SIG-M5 treated with dmso at 0.1 percent for 504 hours (cell line): Measurements from ENCODE around the gene BIRC5.
"Not testable (repeated sequence)": the region's sequence is repeated elsewhere in the genome, so short reads cannot be mapped to it uniquely, and the experiment has no call there.

Experiments used
- DNase-seq: peaks from one replicate; lab custom pipeline; 2025; ENCODE audit not compliant: unreplicated experiment; lab: John Stamatoyannopoulos, UW

Gene BIRC5

DNA sequence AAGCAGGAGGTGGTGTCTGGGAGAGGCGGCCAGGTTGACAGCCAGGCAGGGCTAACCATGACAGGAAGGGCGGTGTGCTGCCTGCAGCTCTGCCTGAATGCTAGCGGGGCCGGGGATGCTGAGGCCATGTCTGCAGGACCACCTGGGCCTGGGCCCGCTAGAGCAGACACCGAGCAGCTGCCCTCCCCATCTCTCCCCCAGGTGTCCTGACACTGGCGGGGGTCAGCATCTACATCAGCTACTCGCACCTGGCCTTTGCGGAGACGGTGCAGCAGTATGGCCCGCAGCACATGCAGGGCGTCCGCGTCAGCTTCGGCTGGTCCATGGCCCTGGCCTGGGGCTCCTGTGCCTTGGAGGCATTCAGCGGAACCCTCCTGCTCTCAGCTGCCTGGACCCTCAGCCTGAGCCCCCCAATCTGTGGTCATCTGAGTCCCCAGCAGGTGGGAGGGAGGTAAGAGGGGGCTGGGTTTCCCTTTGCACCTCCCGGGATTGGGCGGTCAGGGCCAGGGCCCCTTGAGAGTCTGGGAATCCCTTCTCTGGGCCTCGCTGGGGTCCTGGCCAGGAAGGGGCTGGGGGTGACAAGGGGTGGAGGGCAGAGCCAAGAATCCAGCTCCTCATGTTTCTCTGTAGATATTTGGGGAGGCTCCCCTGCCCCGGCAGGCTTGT, 24.9 kb downstream of the BIRC5 start:
- DNase-seq = no peak

DNA sequence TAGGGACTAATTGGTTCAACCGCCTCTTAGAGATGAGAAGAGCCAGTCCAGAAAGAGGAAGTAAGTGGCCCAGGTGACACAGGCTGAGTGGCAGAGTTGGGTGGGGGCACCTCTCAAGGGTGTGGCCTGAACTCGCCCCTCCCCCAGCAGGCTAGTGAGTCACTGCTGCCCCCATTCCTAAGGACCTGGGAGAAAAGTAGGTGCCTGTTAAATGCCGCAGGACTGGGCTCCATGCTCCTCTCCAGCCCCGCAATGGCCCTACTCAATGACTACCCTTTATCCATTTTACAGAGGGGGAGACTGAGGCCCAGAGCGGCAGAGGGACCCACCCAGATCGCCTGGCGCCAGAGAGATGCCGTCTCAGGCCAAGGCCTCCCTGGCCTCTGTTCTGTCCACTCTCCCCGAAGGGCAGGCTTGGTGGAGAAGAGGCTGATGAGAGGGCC, 25.5 kb downstream of the BIRC5 start:
- DNase-seq = peak; percentile 17

DNA sequence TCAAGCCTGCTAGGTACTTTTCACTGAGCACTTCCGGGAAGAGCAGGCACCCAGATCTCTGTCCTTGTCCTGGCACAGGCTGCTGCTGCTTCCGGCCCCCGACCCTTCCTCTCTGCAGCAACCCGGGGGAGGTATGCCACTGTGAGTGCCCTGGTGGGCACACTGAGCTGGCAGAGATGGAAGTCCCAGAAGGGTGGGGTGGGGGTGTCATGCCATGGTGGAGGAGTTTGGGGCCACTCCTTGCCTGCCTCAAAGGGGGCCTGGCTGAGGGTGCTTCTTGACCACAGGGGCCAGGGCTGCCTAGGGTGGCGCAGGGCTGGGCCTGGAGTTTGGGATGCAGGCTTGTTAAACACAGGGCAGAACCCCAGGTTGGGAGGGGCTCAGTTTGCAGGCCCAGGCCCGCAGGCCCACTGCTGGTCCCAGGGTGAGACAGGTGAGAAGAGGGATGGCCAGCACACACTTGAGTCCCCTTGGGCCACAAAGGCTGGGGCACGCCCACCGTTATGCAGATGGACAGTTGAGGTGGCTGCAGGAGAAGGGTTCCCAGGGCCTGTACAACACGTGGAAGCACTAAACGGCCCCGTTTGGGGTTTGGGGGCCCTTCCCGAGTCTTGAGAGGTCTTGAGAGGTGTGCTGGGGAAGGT, 26.1 kb downstream of the BIRC5 start:
- DNase-seq = no peak

DNA sequence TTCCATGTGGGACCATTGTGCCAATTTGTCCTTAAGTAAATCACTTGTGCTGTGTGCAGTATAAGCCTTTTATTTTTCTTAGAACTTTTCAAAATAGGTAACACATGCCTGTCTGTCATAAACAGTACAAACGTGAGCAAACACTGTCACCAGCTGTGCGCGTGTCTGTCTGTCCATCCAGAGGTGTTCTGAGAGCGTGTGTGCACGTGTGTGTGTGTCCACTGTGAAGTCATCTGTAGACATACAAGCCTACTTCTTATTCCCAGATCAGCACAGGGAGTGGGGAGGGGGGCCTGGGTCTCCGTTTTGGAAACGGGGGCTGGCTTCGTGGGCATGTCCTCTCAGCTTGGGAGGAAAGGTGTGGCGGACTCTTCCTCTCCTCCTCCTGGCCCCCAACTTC, 26.8 kb downstream of the BIRC5 start:
- DNase-seq = no peak

DNA sequence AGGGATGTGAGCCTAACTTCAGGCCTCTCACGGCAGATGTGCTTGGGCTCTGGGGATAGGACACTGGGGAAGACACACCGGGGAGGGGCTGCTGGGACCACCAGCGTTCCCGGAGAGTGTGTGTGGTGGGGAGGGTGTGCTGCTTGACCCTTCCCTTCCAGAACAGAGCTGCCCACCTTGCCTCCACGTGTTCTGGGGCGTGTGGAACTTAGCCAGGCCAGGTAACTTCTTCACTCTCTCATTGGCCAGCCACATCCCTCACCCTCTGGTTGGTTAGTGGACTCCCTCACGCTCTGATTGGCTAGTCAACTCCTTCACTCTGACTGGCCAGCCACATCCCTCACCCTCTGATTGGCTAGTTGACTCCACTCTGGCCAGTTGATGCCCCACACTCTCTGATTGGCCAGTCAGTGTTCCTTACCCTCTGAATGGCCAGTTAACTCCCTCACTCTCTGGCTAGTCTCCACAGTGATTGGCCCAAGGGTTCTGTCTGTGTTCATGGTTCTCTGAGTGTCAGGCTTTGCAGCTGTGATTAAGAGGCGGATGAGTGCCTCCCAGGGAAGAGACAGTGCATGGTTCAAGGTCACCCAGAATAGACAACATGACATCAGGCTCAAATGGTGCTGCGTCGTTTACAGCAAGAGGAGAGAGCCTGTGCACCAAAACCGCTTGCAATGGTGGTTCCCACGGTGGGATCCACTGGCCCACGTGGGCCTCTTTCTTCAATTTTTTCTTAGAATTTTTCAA, 27.4 kb downstream of the BIRC5 start:
- DNase-seq = no peak

DNA sequence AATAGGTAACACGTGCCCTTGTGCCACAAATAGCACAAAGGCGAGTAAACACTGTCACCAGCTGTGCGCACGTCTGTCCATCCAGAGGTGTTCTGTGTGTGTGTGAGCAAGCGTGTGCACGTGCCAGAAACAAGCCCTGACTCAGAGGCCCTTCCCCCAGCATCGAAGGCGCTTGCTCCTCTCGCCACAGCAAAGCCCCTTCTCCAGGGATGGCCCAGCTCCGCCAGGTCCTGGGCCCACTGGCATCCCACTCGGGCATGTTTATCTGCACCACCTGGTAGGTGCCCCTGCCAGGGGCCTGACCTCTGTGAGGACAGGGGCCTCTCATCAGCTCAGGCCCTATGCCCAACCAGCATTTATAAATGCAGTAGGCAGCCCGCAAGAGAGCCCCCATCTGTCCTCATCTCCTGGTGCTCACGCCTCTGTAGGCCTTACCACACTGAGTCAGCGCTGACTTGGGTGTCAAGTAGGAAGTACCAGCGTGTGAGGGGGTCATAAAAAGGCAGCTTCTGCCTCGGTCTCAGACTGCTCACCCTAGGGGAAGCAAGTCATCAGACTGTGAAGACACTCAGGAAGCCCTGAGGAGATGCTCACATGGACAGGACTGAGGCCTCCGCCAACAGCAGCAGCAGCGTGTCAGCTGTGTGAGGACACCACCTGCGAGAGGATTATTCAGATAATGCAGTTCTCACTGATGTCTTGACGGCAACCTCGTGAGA, 28.1 kb downstream of the BIRC5 start:
- peak; percentile 94 for DNase-seq

DNA sequence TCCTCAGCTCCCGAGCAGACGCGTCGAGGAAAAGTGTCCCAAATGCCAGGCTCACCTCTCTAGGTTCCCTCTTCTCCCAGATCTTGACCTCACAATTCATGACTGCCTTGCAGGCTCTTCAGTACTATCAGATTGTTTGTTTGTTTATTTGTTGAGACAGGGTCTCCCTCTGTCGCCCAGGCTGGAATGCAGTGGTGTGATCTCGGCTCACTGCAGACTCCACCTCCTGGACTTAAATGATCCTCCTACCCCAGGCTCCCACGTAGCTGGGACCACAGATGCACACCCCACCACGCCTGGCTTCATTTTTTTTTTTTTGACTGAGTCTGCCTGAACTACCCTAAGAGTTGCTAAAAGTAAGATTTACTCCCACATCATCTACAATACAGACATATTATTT, 33.3 kb downstream of the BIRC5 start:
- no peak for DNase-seq

DNA sequence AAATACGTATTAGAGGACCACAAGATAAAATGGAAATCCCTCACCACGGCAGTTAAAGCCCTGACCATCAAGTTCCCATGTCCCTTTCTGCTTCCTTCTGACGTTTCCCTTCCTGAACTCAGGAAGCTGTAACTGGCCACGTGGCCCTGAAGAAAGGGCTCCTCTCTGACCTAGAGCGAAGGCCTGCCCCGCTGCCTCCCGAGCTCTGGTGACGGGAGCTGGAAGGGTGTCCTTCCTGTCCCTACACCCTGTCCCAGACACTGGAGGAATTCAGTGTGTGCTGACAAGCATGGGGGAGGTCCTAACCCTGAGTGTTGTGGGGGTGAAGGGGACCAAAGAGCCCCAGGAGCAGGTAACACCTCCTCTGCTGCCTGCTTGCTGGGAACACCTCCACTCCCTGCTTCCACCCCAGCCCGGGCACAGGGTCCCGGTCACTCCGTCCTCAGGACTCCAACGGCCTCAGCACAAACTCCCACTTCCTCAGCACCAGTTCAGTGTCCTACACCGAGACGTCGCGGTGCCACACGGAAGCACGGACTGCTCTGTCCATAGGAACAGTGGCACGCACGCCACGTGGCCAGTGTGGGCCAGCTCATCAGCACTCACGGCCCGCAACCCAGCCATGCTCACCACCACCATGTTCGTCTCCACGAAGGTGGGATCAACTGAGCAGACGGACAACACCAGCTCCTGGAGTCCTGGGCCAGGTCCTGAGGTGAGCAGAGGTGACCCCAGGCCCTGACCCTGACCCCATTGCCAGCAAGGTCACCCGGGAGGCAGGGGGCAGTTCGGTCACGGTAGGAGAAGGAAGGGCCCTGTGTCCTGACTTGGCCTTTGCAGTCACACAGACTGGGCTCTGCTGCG, 34.2 kb downstream of the BIRC5 start:
- DNase-seq = no peak

DNA sequence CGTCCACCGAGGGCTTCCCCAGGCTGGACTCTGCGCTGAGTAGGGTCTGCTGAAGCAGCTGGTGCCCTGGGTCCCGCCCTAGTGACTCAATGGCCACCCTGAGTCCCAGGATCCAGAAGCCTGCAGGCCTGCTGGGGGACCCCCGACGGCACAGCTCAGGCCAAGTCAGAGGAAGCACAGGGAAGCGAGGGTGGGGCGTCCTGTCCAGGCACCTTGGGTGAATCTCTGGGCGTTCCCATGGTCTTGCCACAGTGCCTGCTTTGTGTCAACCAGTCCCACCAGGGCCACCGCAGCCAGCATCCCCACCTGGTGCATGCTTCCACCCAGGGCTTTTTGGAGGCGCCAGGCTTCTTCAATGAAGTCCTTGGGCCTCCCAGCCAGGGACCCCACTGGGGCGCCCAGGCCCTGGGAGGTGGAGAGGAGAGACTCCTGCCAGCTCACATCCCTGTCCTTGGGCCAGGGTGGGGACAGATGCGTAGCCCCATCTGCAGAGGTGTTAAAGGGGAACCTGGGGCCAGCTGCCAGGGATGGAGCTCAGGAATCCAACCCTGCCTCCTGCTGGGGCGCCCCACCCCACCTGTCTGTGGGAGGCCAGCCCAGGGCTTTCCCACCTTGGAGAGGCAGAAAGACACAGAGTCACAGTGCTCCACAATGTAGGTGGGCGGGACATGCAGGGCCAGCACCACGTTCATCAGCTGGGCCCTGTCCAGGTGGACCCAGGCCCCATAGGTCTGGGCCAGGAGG, 35.2 kb downstream of the BIRC5 start:
- DNase-seq = no peak

DNA sequence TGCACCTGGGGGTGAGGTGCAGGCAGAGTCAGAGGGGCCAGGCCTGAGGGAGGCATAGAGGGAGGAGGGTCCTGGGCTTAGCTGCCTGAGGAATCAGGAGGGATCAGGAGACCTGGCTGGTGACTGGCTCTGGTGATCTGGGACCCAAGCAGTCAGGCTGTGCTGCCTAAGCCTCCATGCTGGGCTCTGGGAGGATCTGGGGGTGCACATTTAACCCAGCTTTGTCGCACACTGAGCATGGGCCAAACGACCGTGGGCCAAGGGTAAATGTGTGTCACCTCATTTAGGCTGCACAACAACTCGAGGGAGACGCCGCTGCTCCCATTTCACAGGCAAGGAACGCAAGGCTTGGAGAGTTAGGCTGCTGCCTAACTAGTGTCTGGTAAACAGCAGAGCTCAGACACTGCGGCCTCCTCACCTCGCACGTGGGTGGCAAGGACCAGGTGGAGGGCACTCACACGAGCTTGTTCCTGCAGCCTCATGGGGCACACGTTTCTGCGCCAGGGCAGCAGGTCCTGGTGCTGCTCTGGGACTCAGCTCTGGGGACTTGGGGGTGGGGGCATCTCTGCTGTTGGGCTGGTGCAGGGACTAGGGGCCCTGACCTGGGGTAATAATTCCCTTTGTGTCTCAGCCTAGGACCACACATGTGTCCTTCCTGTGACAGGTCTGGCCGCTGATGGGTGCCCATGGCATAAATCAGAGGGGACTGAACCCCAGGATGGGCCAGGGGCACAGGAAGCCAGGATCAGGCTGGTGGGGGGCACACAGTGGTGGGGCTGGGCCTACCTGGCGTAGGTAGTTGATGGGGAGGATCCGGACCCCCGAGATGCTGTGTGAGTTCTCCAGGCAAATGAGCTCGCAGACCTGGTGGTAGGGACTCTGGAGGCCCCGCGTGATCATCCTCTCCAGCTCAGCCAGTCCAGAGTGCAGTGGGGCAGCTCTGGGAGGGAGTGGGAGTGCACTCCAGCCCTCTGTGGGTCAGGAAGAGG, 36.1 kb downstream of the BIRC5 start:
- no peak for DNase-seq

DNA sequence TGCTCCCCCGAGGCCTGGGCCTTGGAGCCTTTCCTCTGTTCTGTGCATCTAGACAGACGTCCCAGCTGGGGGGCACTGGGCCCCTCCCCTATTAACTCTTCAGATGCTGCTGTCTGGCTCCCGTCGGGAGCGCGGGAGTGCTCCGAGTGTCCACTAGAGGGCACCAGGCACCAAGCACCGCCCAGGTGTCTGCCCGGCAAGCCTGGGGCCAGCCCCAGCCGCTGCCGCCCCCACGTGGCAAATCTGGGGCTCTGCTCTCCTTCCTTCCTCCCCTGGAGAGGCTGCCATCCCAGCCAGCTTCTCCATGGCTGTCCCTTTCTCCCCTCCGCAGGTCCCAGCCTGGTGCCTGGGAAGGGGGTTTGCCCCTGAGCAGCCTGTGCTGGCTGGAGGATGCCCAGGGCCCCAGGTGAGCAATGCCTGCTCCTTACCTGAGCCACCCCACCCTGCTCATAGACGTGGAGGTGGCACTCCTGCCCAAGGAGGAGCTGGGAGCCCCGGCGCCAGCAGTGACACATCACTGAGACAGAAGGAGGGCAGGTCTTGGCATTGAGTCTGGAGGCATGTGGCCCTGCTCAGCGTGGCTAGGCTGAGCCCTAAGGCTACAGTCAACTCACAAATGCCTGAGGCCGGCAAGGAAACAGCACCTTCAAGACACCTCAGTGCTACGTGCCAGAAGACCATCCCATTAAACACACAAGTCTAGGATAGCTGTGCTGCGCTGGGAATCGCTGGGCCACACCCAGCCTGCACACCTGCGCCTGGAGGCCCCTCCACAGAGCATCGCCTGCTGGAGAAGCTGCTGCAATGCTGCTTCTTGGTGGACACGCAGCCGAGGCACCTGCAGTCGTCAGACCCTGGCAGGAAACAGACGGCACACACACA, 37.1 kb downstream of the BIRC5 start:
- peak; percentile 86 for DNase-seq

DNA sequence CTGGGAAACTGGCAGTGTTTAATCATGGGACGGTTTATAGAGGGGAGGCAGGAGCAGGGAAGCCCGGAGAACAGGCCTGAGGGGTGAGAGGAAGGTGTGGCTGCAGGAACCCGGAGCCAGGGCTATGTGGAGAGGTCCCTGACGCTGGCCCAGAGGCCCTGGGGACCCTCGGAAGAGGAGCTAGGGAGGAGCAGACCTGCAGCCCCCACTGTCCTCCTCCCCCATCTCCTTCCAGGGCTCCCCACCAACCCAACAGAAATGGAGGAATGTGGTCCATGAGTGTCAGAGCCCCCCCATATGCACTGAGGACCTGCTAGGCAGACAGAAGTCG, 37.7 kb downstream of the BIRC5 start:
- DNase-seq = no peak

DNA sequence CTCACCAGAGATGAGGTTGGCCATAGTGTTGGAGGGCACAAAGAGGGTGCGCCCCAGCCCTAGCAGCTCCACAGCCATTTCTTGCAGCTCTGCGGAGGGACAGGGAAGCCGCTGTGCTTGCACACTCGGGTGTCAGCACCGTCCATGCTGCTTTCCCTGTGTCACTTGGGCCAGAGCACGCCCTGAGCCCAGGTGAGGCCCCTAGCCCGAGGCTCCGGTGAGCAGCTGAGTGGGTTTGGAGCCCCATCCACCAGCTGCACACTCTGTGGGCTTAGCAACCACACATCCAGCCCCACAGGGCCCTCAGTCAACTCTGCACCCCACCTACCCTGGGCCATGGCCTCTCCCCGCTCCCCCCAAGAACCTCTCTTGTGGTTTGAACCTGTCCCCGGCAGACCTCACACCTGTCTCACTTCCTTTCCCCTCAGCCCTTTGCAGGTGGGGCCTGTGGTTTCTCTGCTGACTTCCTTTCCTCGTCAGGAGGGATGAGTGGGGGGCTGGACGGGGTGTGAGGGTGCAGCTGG, 38.1 kb downstream of the BIRC5 start:
- DNase-seq = no peak

DNA sequence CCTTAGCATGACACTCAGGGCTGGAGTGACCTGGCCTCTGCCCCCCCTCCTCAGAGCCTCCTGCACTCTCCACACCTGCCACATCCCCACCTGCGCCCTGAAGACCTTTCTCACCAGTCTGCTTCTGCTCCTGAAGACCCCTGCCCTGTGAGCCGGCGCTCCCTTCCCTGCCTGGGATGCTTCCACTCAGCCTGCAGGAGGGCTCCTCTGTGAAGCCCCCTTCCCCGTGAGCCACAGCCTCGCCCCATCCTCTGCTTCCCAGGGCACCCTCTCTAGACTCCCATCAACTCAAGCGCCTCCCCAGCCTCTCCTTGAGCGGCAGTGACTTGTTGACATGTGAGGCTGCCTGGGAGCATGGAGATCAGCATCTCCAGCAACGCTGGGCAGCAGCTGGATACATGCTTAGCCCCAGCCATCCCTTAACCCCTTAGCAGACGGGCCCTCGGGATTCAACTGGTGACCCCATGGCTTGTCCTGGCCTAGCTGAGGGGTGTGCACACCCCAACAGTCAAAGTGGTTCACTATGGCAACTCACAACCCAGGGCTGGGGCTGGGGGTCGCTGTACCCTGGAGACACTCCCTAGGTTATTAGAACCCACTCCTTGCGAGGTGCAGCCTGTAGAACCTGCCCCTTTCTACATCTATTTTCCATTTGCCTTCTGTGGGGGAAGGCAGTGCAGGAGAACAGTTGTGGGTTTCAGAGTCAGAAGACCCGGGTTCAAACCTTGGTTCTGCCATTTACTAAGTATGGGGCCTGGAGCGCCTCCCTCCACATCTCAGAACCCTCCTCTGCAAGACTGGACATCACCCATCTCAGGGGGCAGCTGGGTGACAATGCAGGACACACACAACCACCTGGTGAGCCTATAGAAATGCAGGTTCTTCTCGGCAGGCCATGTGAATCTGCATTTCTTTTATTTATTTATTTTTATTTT, 38.9 kb downstream of the BIRC5 start:
- DNase-seq = no peak

DNA sequence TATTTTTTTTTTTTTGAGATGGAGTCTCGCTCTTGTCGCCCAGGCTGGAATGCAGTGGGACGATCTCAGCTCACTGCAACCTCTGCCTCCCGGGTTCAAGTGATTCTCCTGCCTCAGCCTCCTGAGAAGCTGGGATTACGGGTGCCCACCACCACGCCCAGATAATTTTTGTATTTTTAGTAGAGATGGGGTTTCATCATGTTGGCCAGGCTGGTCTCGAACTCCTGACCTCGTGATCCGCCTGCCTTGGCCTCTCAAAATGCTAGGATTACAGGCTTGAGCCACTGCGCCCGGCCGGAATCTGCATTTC, 39.5 kb downstream of the BIRC5 start:
- DNase-seq = not testable (repeated sequence)

DNA sequence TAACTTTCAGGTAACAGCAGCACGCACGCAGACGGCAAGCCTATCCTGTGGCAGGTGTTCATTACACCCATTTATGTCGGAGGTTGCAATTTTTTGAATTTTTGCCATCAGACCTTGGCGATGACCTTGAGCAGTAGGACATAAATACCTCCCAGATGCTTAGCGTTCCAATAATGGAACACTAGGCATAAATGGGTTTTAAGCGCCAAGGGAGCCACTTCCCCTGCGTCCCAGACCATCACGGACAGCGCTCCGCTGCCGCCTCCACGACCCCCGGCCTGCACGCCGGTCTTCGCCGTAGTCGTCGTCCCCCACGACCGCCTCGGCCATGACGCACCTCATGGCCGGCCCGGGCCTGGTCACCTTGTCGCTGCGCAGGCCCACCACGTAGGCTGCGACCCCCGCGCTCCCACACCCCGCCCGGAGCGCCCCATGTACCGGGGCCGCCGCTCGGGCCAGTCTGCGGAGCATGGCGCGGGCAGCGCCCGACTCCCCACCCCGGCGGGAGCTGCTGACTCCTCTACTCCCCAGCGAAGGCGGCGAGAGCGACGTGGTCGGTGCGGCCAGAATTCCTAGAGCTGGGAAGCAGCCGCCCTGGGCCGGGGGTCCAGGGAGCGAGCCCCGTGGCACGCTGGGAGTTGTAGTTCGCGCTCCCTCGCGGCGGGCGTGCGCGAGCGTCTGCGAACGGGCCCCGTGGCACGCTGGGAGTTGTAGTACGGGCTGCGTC, 40.1 kb downstream of the BIRC5 start:
- DNase-seq = peak; percentile 86
